Thyroid gland (tissue), 4 donors: ENCODE data around the gene SNRNP25. TPM values are rescaled to one million over a fixed set of nuclear protein-coding genes. Genes with fewer than 3 reads are reported as not detected.
A peak's percentile ranks its signal among the peaks of the same experiment; 100 is the strongest.
"Not testable (repeated sequence)": the region's sequence is repeated elsewhere in the genome, so short reads cannot be mapped to it uniquely, and the experiment has no call there.

Source experiments
- DNase-seq, 2 donors: peaks; one replicate each; pipeline ENCODE4 v3.0.0-alpha.2; 2019
- H3K27ac ChIP-seq, 3 donors: fragments of 200-600 bp; sonication (generic); 1 replicate in 2 of 3; 2 replicates in 1 of 3; pipeline ENCODE4 v1.5.1; 2016 to 2019; ENCODE audit warnings: mild to moderate bottlenecking in 1 of 3, moderate library complexity in 1 of 3
- H3K27me3 ChIP-seq: fragments of 200-600 bp; sonication (generic); one replicate; pipeline ENCODE4 v1.5.1; 2019
- H3K36me3 ChIP-seq, 2 donors: fragments of 200-600 bp; sonication (generic); one replicate each; pipeline ENCODE4 v1.5.1; 2016 to 2019
- H3K4me1 ChIP-seq, 2 donors: fragments of 200-600 bp; sonication (generic); one replicate each; pipeline ENCODE4 v1.5.1; 2017 to 2019
- H3K4me3 ChIP-seq, 3 donors: fragments of 200-600 bp; sonication (generic); replicated peaks in 1 of 3; 1 replicate in 2 of 3; 2 replicates in 1 of 3; pipeline ENCODE4 v1.5.1; 2016; ENCODE audit warnings: mild to moderate bottlenecking in 1 of 3
- H3K9me3 ChIP-seq: fragments of 200-600 bp; sonication (generic); one replicate; pipeline ENCODE4 v1.5.1; 2017
- POLR2A ChIP-seq, 2 donors: fragments of 450-650 bp; IDR thresholded peaks; one replicate each; pipeline ENCODE4 v1.6.1; 2017; ENCODE audit warnings: antibody characterized with exemption in 2 of 2, mild to moderate bottlenecking in 2 of 2, moderate library complexity in 1 of 2
- WGBS, 2 donors: methylation state at CpG; one replicate each; pipeline ENCODE4 v1.1.5; 2017; 5-methylcytosine and 5-hydroxymethylcytosine counted together
- intact Hi-C: fragments of 100-400 bp; cut with DNase I; formaldehyde crosslinking; loops from one replicate; pipeline ENCODE4 v1.15.1; 2023
- total RNA-seq, 4 donors: library from RNA; depleted of rRNA; stranded (reverse); fragments of >200 nt; gene quantifications; one replicate each; pipeline ENCODE4 v1.2.3, GENCODE V29; 2016
- TF ChIP-seq, protein P1 (sequence below), 6 experiments: fragments of 200-600 bp in 3 of 6; fragments of 450-650 bp in 3 of 6; sonication (generic) in 3 of 6; IDR thresholded peaks; one replicate each; pipeline ENCODE4 v1.5.1; 2016 to 2019; ENCODE audit warnings: antibody characterized with exemption in 6 of 6, mild to moderate bottlenecking in 2 of 6, inconsistent platforms in 1 of 6, moderate library complexity in 1 of 6

The SNRNP25 gene
- total RNA-seq = 10 to 100 TPM; 16.1 to 53.6 (median 34.8) TPM

GRCh38 chr16:53346-54236, at the start of gene SNRNP25, which contains the start of gene POLR3K:
SNRNP25 (plus strand) TSS chr16:53828; CDS start chr16:54017, 189 bp downstream.
POLR3K (minus strand) TSS chr16:53608; CDS start chr16:53586, 22 bp downstream.
- Histone ChIP-seq H3K4me3 (peak within 1 kb of the TSS; percentile 53 to 72 (median 72)), H3K27ac (peak within 1 kb of the TSS; percentile 35 to 70 (median 55)), H3K4me1 (peaks cover 14 to 23% of the 10 kb centered on the region in 2 donors), H3K27me3 (no peaks in the 10 kb centered on the region), H3K36me3 (peaks cover 20 to 26% of the 10 kb centered on the region in 2 donors), H3K9me3 (no peaks in the 10 kb centered on the region)
- intact Hi-C loops = no loop called here
- peak; percentile 100 for DNase-seq
- peak in 1 of 2 donors; percentile 81 for TF ChIP-seq POLR2A (IDR thresholded peaks at IDR 0.05)
- TF ChIP-seq, protein P1, sequence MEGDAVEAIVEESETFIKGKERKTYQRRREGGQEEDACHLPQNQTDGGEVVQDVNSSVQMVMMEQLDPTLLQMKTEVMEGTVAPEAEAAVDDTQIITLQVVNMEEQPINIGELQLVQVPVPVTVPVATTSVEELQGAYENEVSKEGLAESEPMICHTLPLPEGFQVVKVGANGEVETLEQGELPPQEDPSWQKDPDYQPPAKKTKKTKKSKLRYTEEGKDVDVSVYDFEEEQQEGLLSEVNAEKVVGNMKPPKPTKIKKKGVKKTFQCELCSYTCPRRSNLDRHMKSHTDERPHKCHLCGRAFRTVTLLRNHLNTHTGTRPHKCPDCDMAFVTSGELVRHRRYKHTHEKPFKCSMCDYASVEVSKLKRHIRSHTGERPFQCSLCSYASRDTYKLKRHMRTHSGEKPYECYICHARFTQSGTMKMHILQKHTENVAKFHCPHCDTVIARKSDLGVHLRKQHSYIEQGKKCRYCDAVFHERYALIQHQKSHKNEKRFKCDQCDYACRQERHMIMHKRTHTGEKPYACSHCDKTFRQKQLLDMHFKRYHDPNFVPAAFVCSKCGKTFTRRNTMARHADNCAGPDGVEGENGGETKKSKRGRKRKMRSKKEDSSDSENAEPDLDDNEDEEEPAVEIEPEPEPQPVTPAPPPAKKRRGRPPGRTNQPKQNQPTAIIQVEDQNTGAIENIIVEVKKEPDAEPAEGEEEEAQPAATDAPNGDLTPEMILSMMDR (IDR thresholded peaks at IDR 0.05) = no peak
- WGBS, 2 donors = 0 to 5% methylated on average over 29 to 31 of the region's 91 CpGs

GRCh38 chr16:9903-10665, 43.5 kb upstream of the SNRNP25 start:
- H3K27ac ChIP-seq = no peak overlapping the region
- no peaks in the 10 kb centered on the region for H3K27me3 ChIP-seq
- peak in 1 of 2 donors; percentile 25 for DNase-seq
- no peaks in the 10 kb centered on the region for H3K36me3 ChIP-seq
- H3K9me3 ChIP-seq = no peaks in the 10 kb centered on the region
- 41% methylated on average over 9 of the region's 48 CpGs; no CpG with 5 or more reads in 1 of the 2 donors for WGBS, 2 donors
- TF ChIP-seq POLR2A (IDR thresholded peaks at IDR 0.05) = no peak
- TF ChIP-seq, protein P1 (IDR thresholded peaks at IDR 0.05) = no peak
- no peak overlapping the region for H3K4me3 ChIP-seq
- intact Hi-C loops = no loop called here
- H3K4me1 ChIP-seq = no peaks in the 10 kb centered on the region

- TF ChIP-seq, protein P1 (IDR thresholded peaks at IDR 0.05) = peak in 3 of 6 experiments; percentile 8 to 27 (median 24)
These were observed 42.9 kb upstream of the SNRNP25 start for GRCh38 chr16:10772-11171.

DNA sequence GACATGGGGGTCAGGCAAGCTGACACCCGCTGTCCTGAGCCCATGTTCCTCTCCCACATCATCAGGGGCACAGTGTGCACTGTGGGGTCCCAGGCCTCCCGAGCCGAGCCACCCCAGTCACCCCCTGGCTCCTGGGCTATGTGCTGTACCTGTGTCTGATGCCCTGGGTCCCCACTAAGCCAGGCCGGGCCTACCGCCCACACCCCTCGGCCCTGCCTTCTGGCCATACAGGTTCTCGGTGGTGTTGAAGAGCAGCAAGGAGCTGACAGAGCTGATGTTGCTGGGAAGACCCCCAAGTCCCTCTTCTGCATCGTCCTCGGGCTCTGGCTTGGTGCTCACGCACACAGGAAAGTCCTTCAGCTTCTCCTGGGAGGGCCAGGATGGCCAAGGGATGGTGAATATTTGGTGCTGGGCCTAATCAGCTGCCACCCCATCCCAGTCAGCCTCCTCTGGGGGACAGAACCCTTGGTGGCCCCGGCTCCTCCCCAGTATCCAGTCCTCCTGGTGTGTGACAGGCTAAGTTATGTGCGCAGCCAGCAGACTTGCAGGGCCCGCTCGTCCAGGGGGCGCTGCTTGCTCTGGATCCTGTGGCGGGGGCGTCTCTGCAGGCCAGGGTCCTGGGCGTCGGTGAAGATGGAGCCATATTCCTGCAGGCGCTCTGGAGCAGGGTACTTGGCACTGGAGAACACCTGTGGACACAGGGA, 36.4 kb upstream of the SNRNP25 start:
- DNase-seq, H3K4me3 ChIP-seq, H3K4me1 ChIP-seq, H3K36me3 ChIP-seq, H3K27me3 ChIP-seq, H3K27ac ChIP-seq, H3K9me3 ChIP-seq, intact Hi-C loops: not testable (repeated sequence)
- WGBS, 2 donors = 90% methylated on average over 4 of the region's 20 CpGs; no CpG with 5 or more reads in 1 of the 2 donors

More at GRCh38 chr16:10772-11171, 42.9 kb upstream of the SNRNP25 start:
- DNase-seq = peak; percentile 98 to 99
- H3K9me3 ChIP-seq, H3K27ac ChIP-seq, H3K27me3 ChIP-seq, intact Hi-C loops, H3K4me3 ChIP-seq, H3K36me3 ChIP-seq, H3K4me1 ChIP-seq: not testable (repeated sequence)
- WGBS, 2 donors = 27% methylated on average over 7 of the region's 27 CpGs; no CpG with 5 or more reads in 1 of the 2 donors

GRCh38 chr16:20886-21285, 32.7 kb upstream of the SNRNP25 start:
- H3K36me3 ChIP-seq, H3K4me3 ChIP-seq, H3K27ac ChIP-seq, H3K9me3 ChIP-seq, intact Hi-C loops, H3K27me3 ChIP-seq, DNase-seq, H3K4me1 ChIP-seq: not testable (repeated sequence)
- WGBS, 2 donors = 87 to 97% methylated on average over 12 of the region's 12 CpGs

GRCh38 chr16:24151-24550, 29.5 kb upstream of the SNRNP25 start:
- DNase-seq = not testable (repeated sequence)

GRCh38 chr16:25926-26348, 27.7 kb upstream of the SNRNP25 start:
- WGBS, 2 donors = 29 to 33% methylated on average over 1 to 2 of the region's 5 CpGs
- not testable (repeated sequence) for DNase-seq

More at GRCh38 chr16:24151-24550, 29.5 kb upstream of the SNRNP25 start:
- H3K4me1 ChIP-seq, H3K27me3 ChIP-seq, H3K27ac ChIP-seq, intact Hi-C loops, H3K4me3 ChIP-seq, H3K9me3 ChIP-seq, H3K36me3 ChIP-seq: not testable (repeated sequence)
- 87 to 93% methylated on average over 3 to 16 of the region's 22 CpGs for WGBS, 2 donors

GRCh38 chr16:30627-31026, 23.0 kb upstream of the SNRNP25 start:
- H3K27me3 ChIP-seq, DNase-seq, H3K4me3 ChIP-seq, H3K27ac ChIP-seq, H3K4me1 ChIP-seq, intact Hi-C loops, H3K36me3 ChIP-seq, H3K9me3 ChIP-seq: not testable (repeated sequence)
- WGBS, 2 donors = 89% methylated on average over 1 of the region's 7 CpGs; no CpG with 5 or more reads in 1 of the 2 donors

More at GRCh38 chr16:25926-26348, 27.7 kb upstream of the SNRNP25 start:
- H3K27me3 ChIP-seq, H3K36me3 ChIP-seq, H3K4me1 ChIP-seq, intact Hi-C loops, H3K27ac ChIP-seq, H3K4me3 ChIP-seq, H3K9me3 ChIP-seq: not testable (repeated sequence)
